MCF 10A (cell line): Measurements from ENCODE around the gene FGF18. TPM values are rescaled to one million over a fixed set of nuclear protein-coding genes. Genes with fewer than 3 reads are reported as not detected.
A peak's percentile ranks its signal among the peaks of the same experiment; 100 is the strongest.

Experiments used
- BruUV-seq: library from RNA; stranded (reverse); fragments of 400-500 nt; replicated peaks from 2 replicates; lab custom pipeline; 2021; lab: Mats Ljungman, UMichigan
- CTCF ChIA-PET: fragments of 300-600 bp; sonication (Branson Sonifier 250); formaldehyde crosslinking; extraction: SDS; loops from one replicate; lab custom pipeline; 2021; ENCODE audit warnings: antibody characterized with exemption, inconsistent platforms; lab: Yijun Ruan, JAX
- POLR2A ChIA-PET: fragments of 300-600, 350-650 bp; sonication (Branson Sonifier 250); formaldehyde crosslinking; extraction: SDS; loops from one replicate; lab custom pipeline; 2020; ENCODE audit warnings: antibody characterized with exemption, inconsistent platforms; lab: Yijun Ruan, JAX
- DNase-seq: peaks from one replicate; pipeline ENCODE4 v3.0.0-alpha.2; 2018; ENCODE audit not compliant: unreplicated experiment
- H3K27ac Mint-ChIP-seq: one replicate; pipeline ENCODE4 v1.8.0; 2022; ENCODE audit warnings: mild to moderate bottlenecking, low read depth, mixed read lengths; ENCODE audit not compliant: unreplicated experiment
- H3K27me3 Mint-ChIP-seq: one replicate; pipeline ENCODE4 v1.8.0; 2022; ENCODE audit warnings: mixed read lengths; ENCODE audit not compliant: insufficient read depth, unreplicated experiment
- H3K36me3 Mint-ChIP-seq: one replicate; pipeline ENCODE4 v1.8.0; 2022; ENCODE audit warnings: mild to moderate bottlenecking, moderate library complexity, mixed read lengths; ENCODE audit not compliant: insufficient read depth, unreplicated experiment
- H3K4me1 Mint-ChIP-seq: one replicate; pipeline ENCODE4 v1.8.0; 2022; ENCODE audit warnings: mixed read lengths; ENCODE audit not compliant: insufficient read depth, unreplicated experiment
- H3K4me3 Mint-ChIP-seq: one replicate; pipeline ENCODE4 v1.8.0; 2022; ENCODE audit warnings: mild to moderate bottlenecking, moderate library complexity, mixed read lengths; ENCODE audit not compliant: unreplicated experiment
- H3K9me3 Mint-ChIP-seq: one replicate; pipeline ENCODE4 v1.8.0; 2022; ENCODE audit warnings: mixed read lengths; ENCODE audit not compliant: unreplicated experiment
- intact Hi-C: fragments of 100-400 bp; cut with micrococcal nuclease; formaldehyde crosslinking; loops from 2 replicates; pipeline ENCODE4 v1.14.1; 2022
- total RNA-seq: library from RNA; stranded (reverse); gene quantifications from 2 replicates; pipeline ENCODE4 v1.2.3, GENCODE V29; 2022
- TF ChIP-seq, protein P1 (sequence below): fragments of 200-600 bp; IDR thresholded peaks from one replicate; pipeline ENCODE4 v1.8.0; 2022; ENCODE audit warnings: antibody characterized with exemption, mild to moderate bottlenecking; ENCODE audit not compliant: unreplicated experiment

The FGF18 gene
- total RNA-seq, 1 experiment from 2014 or later: not detected

DNA sequence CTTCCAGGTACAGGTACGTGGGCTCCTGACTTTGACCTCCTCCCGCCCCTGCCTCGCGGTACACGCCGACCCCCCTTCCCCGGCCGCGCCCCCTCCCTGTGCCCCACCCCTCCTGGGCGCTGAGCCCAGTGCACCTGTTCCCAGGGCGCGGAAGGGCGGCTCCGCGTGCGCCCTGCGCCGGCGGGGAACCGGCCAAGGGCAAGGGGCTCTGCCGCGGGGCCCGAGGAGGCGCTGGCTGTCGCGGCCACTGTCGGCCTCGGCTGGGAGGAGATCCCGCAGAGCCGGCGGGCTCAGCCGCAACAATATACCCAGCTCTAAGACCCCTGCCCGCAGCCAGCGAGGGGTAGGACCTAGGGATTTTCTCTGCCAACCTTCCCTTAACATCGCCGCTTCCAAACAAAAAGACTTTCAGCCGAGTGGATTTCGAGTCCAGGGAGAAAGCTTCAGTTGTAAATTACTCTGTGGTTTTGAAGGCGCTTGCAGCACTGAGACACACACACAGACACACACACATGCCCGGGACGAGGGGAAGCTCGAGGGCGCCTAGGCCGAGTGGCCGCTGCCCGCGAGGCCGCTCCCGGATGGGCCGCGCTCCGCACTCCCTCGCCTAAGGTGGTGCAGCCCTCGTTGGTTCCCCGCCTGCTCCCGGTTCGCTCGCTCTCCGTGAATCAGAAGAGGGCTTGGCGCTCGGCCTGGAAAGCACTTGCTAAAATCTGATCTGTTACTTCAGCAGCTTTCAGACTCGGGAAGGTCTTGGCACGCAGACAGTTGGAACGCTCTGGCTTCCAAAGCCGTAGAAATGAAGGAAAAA lies 1.2 kb downstream of the FGF18 start:
- Mint-ChIP-seq H3K4me3 (peak overlapping the region; percentile 71), H3K27me3 (no peaks in the 10 kb centered on the region), H3K9me3 (no peaks in the 10 kb centered on the region), H3K36me3 (peaks cover 33% of the 10 kb centered on the region), H3K4me1 (peaks cover 30% of the 10 kb centered on the region), H3K27ac (no peak overlapping the region)
- CTCF ChIA-PET: interaction anchor here (0.6 to 7.6 kb wide), 6 partner anchors 424 to 639 kb away, joined by 3 to 191 read pairs (median 4); no protein-coding TSS in a partner anchor
- POLR2A ChIA-PET: interaction anchor here (0.7 to 1.4 kb wide), 2 partner anchors 443 to 491 kb away, joined by 3 read pairs; no protein-coding TSS in a partner anchor
- TF ChIP-seq, protein P1, sequence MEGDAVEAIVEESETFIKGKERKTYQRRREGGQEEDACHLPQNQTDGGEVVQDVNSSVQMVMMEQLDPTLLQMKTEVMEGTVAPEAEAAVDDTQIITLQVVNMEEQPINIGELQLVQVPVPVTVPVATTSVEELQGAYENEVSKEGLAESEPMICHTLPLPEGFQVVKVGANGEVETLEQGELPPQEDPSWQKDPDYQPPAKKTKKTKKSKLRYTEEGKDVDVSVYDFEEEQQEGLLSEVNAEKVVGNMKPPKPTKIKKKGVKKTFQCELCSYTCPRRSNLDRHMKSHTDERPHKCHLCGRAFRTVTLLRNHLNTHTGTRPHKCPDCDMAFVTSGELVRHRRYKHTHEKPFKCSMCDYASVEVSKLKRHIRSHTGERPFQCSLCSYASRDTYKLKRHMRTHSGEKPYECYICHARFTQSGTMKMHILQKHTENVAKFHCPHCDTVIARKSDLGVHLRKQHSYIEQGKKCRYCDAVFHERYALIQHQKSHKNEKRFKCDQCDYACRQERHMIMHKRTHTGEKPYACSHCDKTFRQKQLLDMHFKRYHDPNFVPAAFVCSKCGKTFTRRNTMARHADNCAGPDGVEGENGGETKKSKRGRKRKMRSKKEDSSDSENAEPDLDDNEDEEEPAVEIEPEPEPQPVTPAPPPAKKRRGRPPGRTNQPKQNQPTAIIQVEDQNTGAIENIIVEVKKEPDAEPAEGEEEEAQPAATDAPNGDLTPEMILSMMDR: no peak
- BruUV-seq: no TSS peak
- DNase-seq: peak; percentile 62
- intact Hi-C loops: no loop called here

DNA sequence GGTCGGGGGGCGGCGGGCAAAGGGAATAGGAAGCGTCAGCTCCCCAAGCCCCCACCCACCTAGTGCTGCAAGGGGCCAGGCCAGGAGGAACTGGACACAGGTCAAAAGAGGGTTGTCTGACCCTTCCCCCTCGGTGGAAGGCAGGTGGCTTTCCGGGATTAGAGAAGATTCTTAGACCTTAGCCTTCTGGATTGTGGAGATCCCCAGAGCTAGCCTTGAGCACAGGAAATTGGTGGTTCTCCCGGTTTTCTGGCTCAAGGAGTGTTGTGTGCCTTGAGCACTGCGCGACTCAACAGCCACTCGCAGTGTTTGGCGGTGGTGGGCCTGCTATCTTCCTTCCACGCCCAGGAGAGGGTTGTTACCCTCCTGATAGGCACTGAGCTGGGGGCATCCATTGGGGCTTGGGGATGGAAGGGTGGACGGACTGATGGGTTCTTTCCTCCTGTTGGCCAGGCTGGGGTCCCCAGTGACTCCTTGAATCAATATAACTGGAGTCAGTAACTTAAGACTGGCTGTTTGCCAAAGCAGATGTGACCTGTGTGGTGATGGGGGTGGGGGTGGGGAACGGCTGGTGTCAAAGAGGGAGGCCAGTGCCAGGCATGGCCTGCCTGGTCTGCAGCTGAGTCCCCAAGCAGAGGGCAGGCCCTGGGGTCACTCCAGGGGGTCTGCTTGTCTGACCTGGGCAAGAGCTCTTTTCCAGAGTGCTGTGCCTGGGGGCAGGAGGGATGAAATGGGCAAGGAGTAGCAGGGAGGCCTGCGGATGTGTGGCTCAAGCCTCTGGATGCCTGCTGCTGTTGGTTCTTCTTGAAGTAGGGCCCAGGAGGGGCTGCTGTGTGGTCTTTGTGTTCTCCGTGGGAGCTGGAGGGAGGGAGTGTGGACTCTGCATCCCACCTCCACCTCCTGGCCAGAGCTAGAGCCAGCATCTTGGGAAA lies 2.1 kb downstream of the FGF18 start:
- no peaks in the 10 kb centered on the region for H3K27me3 Mint-ChIP-seq
- no peaks in the 10 kb centered on the region for H3K9me3 Mint-ChIP-seq
- intact Hi-C loops: no loop called here
- ChIA-PET POLR2A (interaction anchor here (0.7 to 1.4 kb wide), 2 partner anchors 442 to 490 kb away, joined by 3 read pairs; no protein-coding TSS in a partner anchor), CTCF (interaction anchor here (0.5 to 7.6 kb wide), 13 partner anchors 8 to 1151 kb away, joined by 3 to 191 read pairs (median 3); no protein-coding TSS in a partner anchor)
- peaks cover 23% of the 10 kb centered on the region for H3K36me3 Mint-ChIP-seq
- BruUV-seq: no TSS peak
- TF ChIP-seq, protein P1: no peak
- no peak overlapping the region for H3K27ac Mint-ChIP-seq
- no peak overlapping the region for H3K4me3 Mint-ChIP-seq
- no peak for DNase-seq
- peaks cover 30% of the 10 kb centered on the region for H3K4me1 Mint-ChIP-seq

DNA sequence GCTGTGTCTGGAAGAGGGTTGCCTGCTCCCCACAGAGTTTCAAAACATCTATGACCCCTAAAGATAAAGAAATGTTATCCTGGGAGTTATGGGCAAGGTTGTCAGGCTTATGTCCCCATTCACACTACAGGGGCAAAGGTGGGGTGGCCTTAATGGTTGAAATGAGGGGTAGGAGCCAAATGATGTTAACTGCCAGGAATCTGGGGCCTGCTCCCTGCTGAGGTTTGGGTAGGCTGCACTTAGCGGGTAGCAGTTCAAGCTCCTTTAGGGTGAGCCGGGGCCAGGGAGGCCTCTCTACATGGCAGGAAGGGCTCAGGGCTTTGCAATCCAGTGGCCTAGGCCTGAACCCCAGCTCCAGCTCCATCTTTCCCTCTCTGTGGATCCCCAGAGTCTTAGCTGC lies 3.0 kb downstream of the FGF18 start:
- no peak overlapping the region for H3K4me3 Mint-ChIP-seq
- H3K27me3 Mint-ChIP-seq: no peaks in the 10 kb centered on the region
- no peaks in the 10 kb centered on the region for H3K9me3 Mint-ChIP-seq
- TF ChIP-seq, protein P1: no peak
- H3K27ac Mint-ChIP-seq: no peak overlapping the region
- DNase-seq: no peak
- H3K36me3 Mint-ChIP-seq: peaks cover 17% of the 10 kb centered on the region
- H3K4me1 Mint-ChIP-seq: peaks cover 21% of the 10 kb centered on the region
- ChIA-PET CTCF (interaction anchor here (0.5 to 7.6 kb wide), 5 partner anchors 9 to 1151 kb away, joined by 3 to 191 read pairs (median 3); no protein-coding TSS in a partner anchor), POLR2A (interaction anchor here (0.6 kb wide), 1 partner anchor 197 kb away, joined by 3 read pairs; no protein-coding TSS in a partner anchor)
- no TSS peak for BruUV-seq
- intact Hi-C loops: no loop called here
